Aorta (tissue), 5 donors: ENCODE measurements around the gene NPTX1. TPM values are rescaled to one million over a fixed set of nuclear protein-coding genes. Genes with fewer than 3 reads are reported as not detected.
A peak's percentile ranks its signal among the peaks of the same experiment; 100 is the strongest.

Experiments
- ATAC-seq: fragments of 200-7000 bp; cut with Tn5 transposase; one replicate; pipeline ENCODE4 v1.9.1; 2022; ENCODE audit warnings: moderate library complexity; ENCODE audit not compliant: low FRiP score
- DNase-seq, 2 donors: peaks; one replicate each; pipeline ENCODE4 v3.0.0-alpha.2; 2020
- H3K27ac ChIP-seq, 2 donors: one replicate each; pipeline ENCODE4 v1.5.1; 2013; ENCODE audit warnings: low read length in 2 of 2, mild to moderate bottlenecking in 2 of 2, moderate library complexity in 2 of 2, control low read depth in 1 of 2, inconsistent platforms in 1 of 2, low read depth in 1 of 2
- H3K27me3 ChIP-seq, 2 donors: one replicate each; pipeline ENCODE4 v1.6.1; 2013; ENCODE audit warnings: control low read depth in 1 of 2, low read length in 1 of 2, mild to moderate bottlenecking in 1 of 2, moderate library complexity in 1 of 2; ENCODE audit not compliant: insufficient read depth in 2 of 2, control insufficient read depth in 1 of 2
- H3K36me3 ChIP-seq, 2 donors: one replicate each; pipeline ENCODE4 v1.6.1; 2013; ENCODE audit warnings: control low read depth in 1 of 2, low read length in 1 of 2, mild to moderate bottlenecking in 1 of 2; ENCODE audit not compliant: insufficient read depth in 2 of 2, control insufficient read depth in 1 of 2
- H3K4me1 ChIP-seq, 2 donors: one replicate each; pipeline ENCODE4 v1.6.1; 2013; ENCODE audit warnings: low read length in 2 of 2, control low read depth in 1 of 2, mild to moderate bottlenecking in 1 of 2, moderate library complexity in 1 of 2; ENCODE audit not compliant: insufficient read depth in 2 of 2, control insufficient read depth in 1 of 2
- H3K4me3 ChIP-seq, 2 donors: one replicate each; pipeline ENCODE4 v1.5.1; 2013; ENCODE audit warnings: low read length in 2 of 2, control low read depth in 1 of 2, mild to moderate bottlenecking in 1 of 2
- H3K9me3 ChIP-seq: one replicate; pipeline ENCODE4 v1.6.1; 2013; ENCODE audit warnings: mild to moderate bottlenecking, low read length; ENCODE audit not compliant: control insufficient read depth
- WGBS, 2 donors: extraction: QIAGEN DNeasy Blood & Tissue Kit; methylation state at CpG; one replicate each; pipeline ENCODE4 v1.1.7; 2013; 5-methylcytosine and 5-hydroxymethylcytosine counted together
- intact Hi-C, 2 donors: fragments of 100-400 bp; cut with DNase I; formaldehyde crosslinking; loops; one replicate each; pipeline versions ENCODE4 v1.14.2 to v1.15.0; 2022
- polyA plus RNA-seq, 2 donors: library from polyadenylated mRNA; stranded (reverse); fragments of 200-250 nt; gene quantifications; one replicate each; pipeline ENCODE4 v1.2.3, GENCODE V29; 2013
- total RNA-seq, 2 donors: library from RNA; stranded (reverse); fragmentation: NEBNext Ultra II Directional; extraction: Animal tissue kit (Norgen Biotek cat#: 25700); gene quantifications; one replicate each; pipeline ENCODE4 v1.2.1, GENCODE V29; 2021
- donor health status: healthy with polysubstance abuse.
- donor health status: Bipolar disorder and iron deficiency.
- donor health status: DM: no; HTN: no; CAD: no.
- donor health status: DM: no; HTN: no; CAD: no.
- donor health status: DM: yes; HTN: yes; CAD: no.

Gene NPTX1
- total and polyA plus RNA-seq, 4 donors = 0.13 to 1.6 (median 0.45) TPM; not detected in 1

GRCh38 chr17:80453126-80453997, 23.0 kb downstream of the NPTX1 start:
- intact Hi-C loops = no loop called here
- WGBS, 2 donors = 71 to 74% methylated on average over 19 of the region's 19 CpGs
- H3K4me1 ChIP-seq = no peaks in the 10 kb centered on the region

DNA sequence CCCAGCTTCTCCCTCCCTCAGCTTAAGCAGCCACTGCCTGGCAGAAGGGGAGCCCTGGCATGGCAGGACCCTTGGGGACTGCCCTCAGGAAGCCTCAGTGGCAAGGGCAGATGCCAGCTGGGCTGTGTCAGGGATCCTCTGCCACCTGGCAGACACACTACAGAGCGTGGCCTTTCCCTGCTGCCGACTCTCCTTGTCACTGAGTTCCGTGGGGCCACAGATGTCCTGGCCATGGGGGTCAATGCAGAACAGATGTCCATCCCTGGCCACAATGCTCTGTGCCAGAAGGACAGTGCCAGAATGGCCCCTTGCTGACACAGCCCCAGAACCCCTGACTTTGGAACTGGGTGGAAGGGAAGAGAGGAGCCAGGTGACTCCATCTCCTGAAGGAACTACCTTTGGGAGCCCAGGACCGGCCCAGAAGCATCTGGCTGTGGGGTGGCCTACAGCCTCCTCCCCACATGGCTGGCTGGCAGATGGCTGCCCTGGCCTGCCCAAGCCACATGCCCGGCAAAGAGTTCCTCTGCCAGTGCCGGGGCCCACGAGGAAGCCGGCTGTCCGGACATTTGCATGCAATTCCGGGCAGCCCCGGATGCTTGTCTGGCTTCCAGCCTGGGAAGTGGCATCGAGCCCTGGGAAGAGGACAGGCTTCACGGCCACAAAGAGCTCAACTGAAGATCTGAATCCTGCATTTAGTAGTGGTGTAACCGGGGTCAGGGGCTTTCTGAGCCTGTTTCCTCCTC, 24.1 kb downstream of the NPTX1 start:
- DNase-seq = no peak
- Histone ChIP-seq H3K4me1 (no peaks in the 10 kb centered on the region), H3K27ac (no peak overlapping the region), H3K27me3 (no peaks in the 10 kb centered on the region), H3K4me3 (no peak overlapping the region), H3K9me3 (no peaks in the 10 kb centered on the region), H3K36me3 (no peaks in the 10 kb centered on the region)
- 60 to 82% methylated on average over 14 of the region's 14 CpGs for WGBS, 2 donors
- intact Hi-C loops = no loop called here
- ATAC-seq = no peak

More at GRCh38 chr17:80453126-80453997, 23.0 kb downstream of the NPTX1 start:
- no peak for ATAC-seq
- Histone ChIP-seq H3K27me3 (no peaks in the 10 kb centered on the region), H3K4me3 (no peak overlapping the region), H3K36me3 (no peaks in the 10 kb centered on the region), H3K27ac (no peak overlapping the region), H3K9me3 (no peaks in the 10 kb centered on the region)
- no peak for DNase-seq

- no peaks in the 10 kb centered on the region for H3K9me3 ChIP-seq
- ATAC-seq = no peak
- no peaks in the 10 kb centered on the region for H3K4me1 ChIP-seq
- no peak overlapping the region for H3K27ac ChIP-seq
- H3K4me3 ChIP-seq = no peak overlapping the region
- no peaks in the 10 kb centered on the region for H3K36me3 ChIP-seq
- 86 to 89% methylated on average over 9 of the region's 9 CpGs for WGBS, 2 donors
- H3K27me3 ChIP-seq = no peaks in the 10 kb centered on the region
- no peak for DNase-seq
- intact Hi-C loops = no loop called here
Observed at GRCh38 chr17:80451104-80451775, 25.2 kb downstream of the NPTX1 start.

DNA sequence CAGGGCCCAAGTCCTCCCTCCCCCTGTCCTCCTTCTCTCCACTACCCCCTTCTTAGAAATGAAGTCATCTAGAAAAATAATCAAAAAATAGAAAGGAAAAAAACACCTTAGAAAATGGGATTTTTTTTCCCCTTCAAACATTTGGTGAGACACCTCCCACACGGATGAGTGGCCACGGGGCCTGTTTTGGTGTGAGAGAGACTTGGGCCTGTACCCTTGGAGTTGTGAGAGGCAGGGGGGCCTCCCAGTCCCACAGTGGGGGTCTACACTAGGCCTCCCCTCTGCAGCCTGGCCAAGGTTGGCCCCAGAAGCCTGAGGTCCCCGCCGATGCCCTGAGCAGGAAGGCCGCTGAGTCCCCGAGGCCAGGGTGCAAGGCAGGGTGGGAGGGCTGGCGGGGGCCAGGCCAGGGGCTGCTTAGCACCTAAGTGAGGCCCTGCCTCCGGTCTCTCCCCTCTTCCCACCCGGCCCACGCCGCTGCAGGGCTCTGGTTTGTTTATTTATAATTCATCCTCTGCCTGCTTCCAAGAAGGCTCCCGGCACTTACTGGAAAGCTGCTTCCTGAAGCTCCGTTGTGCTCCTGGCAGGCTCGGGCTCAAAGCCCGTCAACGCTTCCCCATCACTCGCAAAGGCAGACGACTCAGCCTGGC, 26.4 kb downstream of the NPTX1 start:
- ATAC-seq (no peak), DNase-seq (no peak)
- Histone ChIP-seq H3K9me3 (no peaks in the 10 kb centered on the region), H3K27me3 (no peaks in the 10 kb centered on the region), H3K4me3 (no peak overlapping the region), H3K36me3 (no peaks in the 10 kb centered on the region), H3K4me1 (no peaks in the 10 kb centered on the region), H3K27ac (peak overlapping the region in 1 of 2 donors; percentile 20)
- WGBS, 2 donors = 15 to 20% methylated on average over 18 of the region's 18 CpGs
- intact Hi-C loops = no loop called here

- DNase-seq (no peak), ATAC-seq (no peak)
- no peaks in the 10 kb centered on the region for H3K4me1 ChIP-seq
- H3K9me3 ChIP-seq = no peaks in the 10 kb centered on the region
- intact Hi-C loops = no loop called here
- H3K4me3 ChIP-seq = no peak overlapping the region
- H3K27me3 ChIP-seq = no peaks in the 10 kb centered on the region
- H3K27ac ChIP-seq = no peak overlapping the region
- H3K36me3 ChIP-seq = no peaks in the 10 kb centered on the region
- 75 to 78% methylated on average over 27 of the region's 27 CpGs for WGBS, 2 donors
Observed at GRCh38 chr17:80449194-80449929, 27.0 kb downstream of the NPTX1 start.

DNA sequence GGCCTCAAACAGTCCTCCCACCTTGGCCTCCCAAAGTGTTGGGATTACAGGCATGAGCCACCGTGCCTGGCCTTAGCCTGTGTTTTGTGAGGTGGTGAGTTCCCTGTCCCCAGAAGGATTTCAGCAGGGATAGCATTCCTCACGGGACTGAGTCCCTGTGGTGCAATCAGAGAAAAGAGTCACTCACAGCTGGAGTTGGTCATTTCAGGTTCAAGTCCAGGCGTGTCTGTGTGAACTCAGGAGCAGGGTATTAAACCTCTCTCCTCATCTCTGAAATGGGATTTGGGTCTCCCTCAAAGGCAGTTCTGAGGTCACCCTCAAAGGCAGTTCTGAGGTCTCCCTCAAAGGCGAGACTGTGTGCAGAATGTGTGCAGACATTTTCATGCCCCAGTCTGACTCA, 28.6 kb downstream of the NPTX1 start:
- no peaks in the 10 kb centered on the region for H3K27me3 ChIP-seq
- no peak overlapping the region for H3K27ac ChIP-seq
- DNase-seq (no peak), ATAC-seq (no peak)
- no peak overlapping the region for H3K4me3 ChIP-seq
- no peaks in the 10 kb centered on the region for H3K4me1 ChIP-seq
- no peaks in the 10 kb centered on the region for H3K9me3 ChIP-seq
- WGBS, 2 donors = 87 to 93% methylated on average over 4 of the region's 4 CpGs
- intact Hi-C loops = no loop called here
- H3K36me3 ChIP-seq = no peaks in the 10 kb centered on the region

GRCh38 chr17:80446645-80447405, 29.6 kb downstream of the NPTX1 start:
- no peak for ATAC-seq

More at GRCh38 chr17:80446645-80447405, 29.6 kb downstream of the NPTX1 start:
- Histone ChIP-seq H3K27ac (no peak overlapping the region), H3K4me3 (no peak overlapping the region), H3K27me3 (no peaks in the 10 kb centered on the region), H3K4me1 (no peaks in the 10 kb centered on the region), H3K36me3 (no peaks in the 10 kb centered on the region), H3K9me3 (no peaks in the 10 kb centered on the region)
- 49% methylated on average over 12 of the region's 12 CpGs for WGBS, 2 donors
- intact Hi-C loops = no loop called here
- DNase-seq = no peak
